ENCODE measurements around the gene LEFTY2.

- TF ChIP-seq REST (IDR thresholded peaks at IDR 0.05) (no peak), CTCF (IDR thresholded peaks at IDR 0.05; ENCODE audit: low read depth, low read length, missing input control) (no peak), ATF3 (IDR thresholded peaks at IDR 0.05) (no peak), YY1 (IDR thresholded peaks at IDR 0.05) (no peak), SP1 (IDR thresholded peaks at IDR 0.05) (no peak), MAX (IDR thresholded peaks at IDR 0.05) (no peak), RXRA (IDR thresholded peaks at IDR 0.05) (no peak)
These were observed 9.5 kb downstream of the LEFTY2 start for GRCh38 chr1:225931270-225932136.
